GM21737 (cell line): ENCODE measurements around the gene RXRA.
A peak's percentile ranks its signal among the peaks of the same experiment; 100 is the strongest.

ENCODE experiments used
- ATAC-seq: cut with Tn5 transposase; IDR thresholded peaks from one replicate; pipeline ENCODE4 v1.9.1; 2021; ENCODE audit warnings: mild to moderate bottlenecking, moderate library complexity; ENCODE audit not compliant: unreplicated experiment

The RXRA gene

GRCh38 chr9:134442486-134443173, 116.4 kb downstream of the RXRA start:
- ATAC-seq, result no peak

- ATAC-seq, result peak; percentile 74
These were observed 117.2 kb downstream of the RXRA start for GRCh38 chr9:134443174-134444037.

- no peak for ATAC-seq
These were observed 117.7 kb downstream of the RXRA start for GRCh38 chr9:134444038-134444315.

- no peak for ATAC-seq
These were observed 118.7 kb downstream of the RXRA start for GRCh38 chr9:134445000-134445399.

GRCh38 chr9:134449180-134449916, 123.1 kb downstream of the RXRA start:
- no peak for ATAC-seq

- ATAC-seq, result no peak
These were observed 125.6 kb downstream of the RXRA start for GRCh38 chr9:134451700-134452458.

- no peak for ATAC-seq
These were observed 126.5 kb downstream of the RXRA start for GRCh38 chr9:134452728-134453127.

- ATAC-seq, result no peak
These were observed 127.7 kb downstream of the RXRA start for GRCh38 chr9:134453776-134454475.

GRCh38 chr9:134454476-134454857, 128.2 kb downstream of the RXRA start:
- ATAC-seq, result no peak

DNA sequence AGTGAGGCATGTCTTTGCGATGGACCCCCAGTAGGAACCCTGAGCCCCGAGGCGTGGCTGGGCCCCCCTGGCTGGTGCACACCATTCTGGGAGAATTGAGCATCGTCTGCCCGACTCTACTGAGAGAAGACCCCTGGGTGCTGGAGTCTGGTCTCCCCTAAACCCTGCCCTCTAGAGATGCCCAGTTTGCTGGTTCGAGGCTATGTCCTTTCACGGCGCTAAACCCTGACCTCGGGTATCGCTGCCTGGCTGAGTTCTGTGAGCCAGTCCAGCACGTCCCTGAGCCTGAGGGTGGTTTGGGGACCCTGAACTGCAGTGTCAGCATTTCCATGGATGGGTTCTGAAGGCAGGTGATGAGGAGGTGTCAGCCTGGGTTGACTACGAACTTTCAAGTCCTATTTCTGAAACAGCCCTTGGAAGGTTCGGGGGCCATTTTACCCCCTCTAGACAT, 128.8 kb downstream of the RXRA start:
- no peak for ATAC-seq

DNA sequence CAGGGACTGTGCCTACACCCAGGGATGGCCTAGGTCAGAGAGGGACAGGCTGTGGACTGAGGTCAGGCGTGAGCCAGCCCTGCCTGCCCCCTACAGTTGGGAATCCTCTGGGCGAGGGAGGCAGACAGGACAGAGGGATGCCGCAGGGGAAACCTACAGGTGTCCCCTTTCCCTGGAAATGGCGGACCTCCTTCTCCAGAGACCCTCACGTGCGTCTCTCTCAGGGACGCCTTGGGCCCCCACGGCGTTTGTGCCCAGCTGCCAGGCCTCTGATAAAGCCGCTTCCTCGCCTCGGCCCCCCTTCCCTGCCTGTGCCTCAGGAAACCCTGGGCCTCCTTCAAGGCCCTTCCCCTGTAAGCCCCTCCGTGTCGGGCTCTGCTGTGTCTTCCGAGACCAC, 129.3 kb downstream of the RXRA start:
- ATAC-seq, result no peak

- no peak for ATAC-seq
These were observed 129.9 kb downstream of the RXRA start for GRCh38 chr9:134455934-134456755.

- ATAC-seq, result no peak
These were observed 130.6 kb downstream of the RXRA start for GRCh38 chr9:134456756-134457305.

- ATAC-seq, result no peak
These were observed 131.3 kb downstream of the RXRA start for GRCh38 chr9:134457321-134458206.

GRCh38 chr9:134458207-134459108, 132.2 kb downstream of the RXRA start:
- no peak for ATAC-seq

GRCh38 chr9:134459164-134459563, 132.9 kb downstream of the RXRA start:
- no peak for ATAC-seq

GRCh38 chr9:134459573-134459972, 133.3 kb downstream of the RXRA start:
- no peak for ATAC-seq
